SK-N-SH (cell line): ENCODE measurements around the gene CCDC57. TPM values are rescaled to one million over a fixed set of nuclear protein-coding genes. Genes with fewer than 3 reads are reported as not detected.

Experiments used
- CTCF ChIA-PET: fragments of 300-600, 350-600 bp; formaldehyde crosslinking; extraction: SDS; loops from one replicate; lab custom pipeline; 2021; lab: Yijun Ruan, JAX
- POLR2A ChIA-PET: fragments of 350-600 bp; sonication (Branson Sonifier 250); formaldehyde crosslinking; extraction: SDS; loops from one replicate; lab custom pipeline; 2020; ENCODE audit warnings: antibody characterized with exemption, inconsistent platforms; lab: Yijun Ruan, JAX
- DNase-seq: peaks from one replicate; pipeline ENCODE4 v3.0.0; 2012
- H2AFZ ChIP-seq: fragments of 200-600 bp; sonication (generic); 2 replicates; pipeline ENCODE4 v1.8.1; 2016; ENCODE audit warnings: antibody characterized with exemption, mild to moderate bottlenecking, low read depth
- H3F3A ChIP-seq: fragments of 200-600 bp; sonication (generic); replicated peaks from 2 replicates; pipeline ENCODE3; 2016; ENCODE audit warnings: antibody characterized with exemption, mild to moderate bottlenecking; ENCODE audit not compliant: insufficient read depth
- H3K27ac ChIP-seq, 2 experiments: fragments of 200-500 bp in 1 of 2; fragments of 200-600 bp in 1 of 2; sonication (Bioruptor generic) in 1 of 2; sonication (generic), shearing (Covaris generic) in 1 of 2; 2 replicates each; pipeline versions ENCODE4 v1.5.1 to v1.6.1; 2014 to 2016; ENCODE audit warnings: low read depth in 2 of 2, inconsistent platforms in 1 of 2, low read length in 1 of 2, mild to moderate bottlenecking in 1 of 2, mixed read lengths in 1 of 2
- H3K27me3 ChIP-seq: fragments of 200-600 bp; sonication (generic), shearing (Covaris generic); 2 replicates; pipeline ENCODE4 v1.6.1; 2016; ENCODE audit warnings: mixed run types; ENCODE audit not compliant: insufficient read depth
- H3K36me3 ChIP-seq, 2 experiments: fragments of 200-500 bp in 1 of 2; fragments of 200-600 bp in 1 of 2; sonication (Bioruptor generic) in 1 of 2; sonication (generic) in 1 of 2; replicated peaks in 1 of 2; 2 replicates each; pipeline versions ENCODE3 to v1.5.1; 2014 to 2016; ENCODE audit warnings: low read length in 1 of 2, mild to moderate bottlenecking in 1 of 2; ENCODE audit not compliant: insufficient read depth in 2 of 2, control insufficient read depth in 1 of 2
- H3K4me1 ChIP-seq, 2 experiments: fragments of 200-500 bp in 1 of 2; fragments of 200-600 bp in 1 of 2; sonication (Bioruptor generic) in 1 of 2; sonication (generic), shearing (Covaris generic) in 1 of 2; 2 replicates each; pipeline versions ENCODE4 v1.5.1 to v1.6.1; 2014 to 2016; ENCODE audit warnings: low read depth in 1 of 2, low read length in 1 of 2, mixed run types in 1 of 2; ENCODE audit not compliant: insufficient read depth in 2 of 2, control insufficient read depth in 1 of 2
- H3K4me2 ChIP-seq: fragments of 200-600 bp; sonication (generic), shearing (Covaris generic); 2 replicates; pipeline ENCODE4 v1.6.1; 2017; ENCODE audit warnings: mixed run types
- H3K4me3 ChIP-seq, 2 experiments: fragments of 200-500 bp in 1 of 2; fragments of 200-600 bp in 1 of 2; sonication (Bioruptor generic) in 1 of 2; sonication (generic), shearing (Covaris generic) in 1 of 2; 2 replicates each; pipeline versions ENCODE4 v1.5.1 to v1.8.1; 2014 to 2016; ENCODE audit warnings: low read depth in 2 of 2, inconsistent platforms in 1 of 2, low read length in 1 of 2, mild to moderate bottlenecking in 1 of 2, mixed read lengths in 1 of 2, moderate library complexity in 1 of 2
- H3K79me2 ChIP-seq: fragments of 200-600 bp; sonication (generic); 2 replicates; pipeline ENCODE4 v1.8.1; 2017; ENCODE audit warnings: mild to moderate bottlenecking; ENCODE audit not compliant: insufficient read depth
- H3K9ac ChIP-seq: fragments of 200-600 bp; sonication (generic); 2 replicates; pipeline ENCODE4 v1.6.1; 2017; ENCODE audit warnings: mixed run types
- H3K9me2 ChIP-seq: fragments of 200-600 bp; sonication (generic); 2 replicates; pipeline ENCODE4 v1.6.1; 2017; ENCODE audit warnings: mixed run types
- H3K9me3 ChIP-seq: fragments of 200-600 bp; sonication (generic); 2 replicates; pipeline ENCODE4 v1.6.1; 2017; ENCODE audit warnings: mixed run types, mild to moderate bottlenecking, moderate library complexity
- H4K20me1 ChIP-seq: fragments of 200-600 bp; sonication (generic); 2 replicates; pipeline ENCODE4 v1.6.1; 2017; ENCODE audit warnings: mild to moderate bottlenecking, mixed run types; ENCODE audit not compliant: insufficient read depth
- CHD2 ChIP-seq: fragments of 150-350 bp; IDR thresholded peaks from 2 replicates; pipeline ENCODE4 v1.6.1; 2018; ENCODE audit warnings: low read length; ENCODE audit not compliant: partially characterized antibody
- EP300 ChIP-seq, 2 experiments: IDR thresholded peaks; 2 replicates each; pipeline versions ENCODE4 v1.4.0 to v1.6.1; 2012; ENCODE audit warnings: borderline replicate concordance in 1 of 2, low read depth in 1 of 2, low read length in 1 of 2
- FOSL2 ChIP-seq: IDR thresholded peaks from 2 replicates; pipeline ENCODE4 v1.4.0; 2012; ENCODE audit warnings: low read depth, mild to moderate bottlenecking, moderate library complexity, borderline replicate concordance
- FOXM1 ChIP-seq: IDR thresholded peaks from 2 replicates; pipeline ENCODE4 v1.4.0; 2012; ENCODE audit warnings: low read depth, mild to moderate bottlenecking
- JUND ChIP-seq: IDR thresholded peaks from 2 replicates; pipeline ENCODE4 v1.4.0; 2012
- MEF2A ChIP-seq: IDR thresholded peaks from 2 replicates; pipeline ENCODE4 v1.4.0; 2012; ENCODE audit warnings: low read depth, borderline replicate concordance
- NFIC ChIP-seq: IDR thresholded peaks from 2 replicates; pipeline ENCODE4 v1.4.0; 2012; ENCODE audit warnings: borderline replicate concordance
- NRF1 ChIP-seq: IDR thresholded peaks from 2 replicates; pipeline ENCODE4 v1.6.1; 2012; ENCODE audit warnings: low read depth, mild to moderate bottlenecking, low read length
- RAD21 ChIP-seq: IDR thresholded peaks from 2 replicates; pipeline ENCODE4 v1.6.1; 2012; ENCODE audit warnings: mild to moderate bottlenecking, low read length
- RCOR1 ChIP-seq: fragments of 150-350 bp; IDR thresholded peaks from 2 replicates; pipeline ENCODE4 v1.6.1; 2017; ENCODE audit warnings: antibody characterized with exemption, low read length
- RFX5 ChIP-seq: IDR thresholded peaks from 2 replicates; pipeline ENCODE4 v1.6.1; 2012; ENCODE audit warnings: mild to moderate bottlenecking, improper control_type of control experiment, low read length
- RXRA ChIP-seq: IDR thresholded peaks from 2 replicates; pipeline ENCODE4 v1.4.0; 2012; ENCODE audit warnings: low read depth, mild to moderate bottlenecking, borderline replicate concordance
- SMC3 ChIP-seq: IDR thresholded peaks from 2 replicates; pipeline ENCODE4 v1.6.1; 2012; ENCODE audit warnings: low read depth, low read length, improper control_type of control experiment
- TEAD4 ChIP-seq: IDR thresholded peaks from 2 replicates; pipeline ENCODE4 v1.4.0; 2012; ENCODE audit warnings: mild to moderate bottlenecking, borderline replicate concordance; ENCODE audit not compliant: insufficient read depth
- WGBS: methylation state at CpG from one replicate; pipeline ENCODE4 v1.1.6; 2017; ENCODE audit warnings: low lambda C conversion rate; 5-methylcytosine and 5-hydroxymethylcytosine counted together
- polyA plus RNA-seq, 3 experiments: library from polyadenylated mRNA; depleted of rRNA; stranded (reverse); fragments of >200 nt; gene quantifications; 2 replicates each; pipeline ENCODE4 v1.2.3, GENCODE V29; 2012
- TF ChIP-seq, protein P1 (sequence below): IDR thresholded peaks from 2 replicates; pipeline ENCODE4 v1.4.0; 2012; ENCODE audit warnings: low read depth
- TF ChIP-seq, protein P2 (sequence below): IDR thresholded peaks from 2 replicates; pipeline ENCODE4 v1.6.1; 2012; ENCODE audit warnings: mild to moderate bottlenecking, low read depth, low read length, moderate library complexity
- TF ChIP-seq, protein P3 (sequence below): IDR thresholded peaks from 2 replicates; pipeline ENCODE4 v1.4.0; 2012; ENCODE audit warnings: low read depth, borderline replicate concordance

CCDC57 gene
- polyA plus RNA-seq, 1 of the 3 experiments (the other 2 are of a cell fraction) = 68.6 TPM

DNA sequence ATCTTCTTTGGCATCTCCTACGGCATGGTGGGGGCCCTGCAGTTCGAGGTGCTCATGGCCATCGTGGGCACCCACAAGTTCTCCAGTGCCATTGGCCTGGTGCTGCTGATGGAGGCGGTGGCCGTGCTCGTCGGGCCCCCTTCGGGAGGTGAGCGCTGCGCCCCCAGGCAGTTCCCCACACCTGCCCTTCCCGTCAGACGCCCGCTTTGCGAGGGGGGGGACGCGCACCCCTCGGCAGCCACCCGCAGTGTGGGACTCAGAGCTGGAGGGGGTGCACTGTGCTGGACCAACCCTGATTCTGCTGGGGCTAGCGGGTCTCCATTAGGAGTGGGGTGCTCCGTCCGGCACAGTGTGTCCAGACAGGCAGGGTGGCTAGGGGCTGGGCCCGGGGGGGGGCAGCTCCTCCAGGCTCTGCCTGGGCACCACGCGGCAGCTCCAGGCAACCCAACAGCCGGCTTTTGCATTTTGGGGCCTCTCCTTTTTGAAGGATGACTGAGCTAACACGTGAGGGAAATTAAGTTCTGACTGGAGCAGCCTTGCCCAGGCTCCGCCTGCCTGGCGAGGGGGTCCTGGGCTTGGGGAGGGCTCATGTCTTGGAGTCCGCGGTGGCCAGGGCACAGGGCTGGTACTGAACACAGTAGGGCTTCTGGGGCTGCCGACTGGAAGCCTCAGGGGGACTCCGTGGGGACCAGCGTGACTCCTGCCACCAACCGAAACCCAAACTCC lies 25.3 kb upstream of the CCDC57 start:
- Histone ChIP-seq H3K9me3 (no peaks in the 10 kb centered on the region), H3K27ac (no peak overlapping the region), H2AFZ (no peak overlapping the region), H3K4me1 (peaks cover 29 to 49% of the 10 kb centered on the region in 2 experiments; a peak in 3 of 4 replicates), H4K20me1 (peaks cover 78% of the 10 kb centered on the region), H3K27me3 (no peaks in the 10 kb centered on the region), H3K36me3 (peaks cover 20 to 53% of the 10 kb centered on the region in 2 experiments), H3K79me2 (peaks cover 71% of the 10 kb centered on the region; the same call in 1 of the 2 replicates), H3F3A (peaks cover 34% of the 10 kb centered on the region), H3K4me2 (no peak overlapping the region), H3K4me3 (no peak overlapping the region), H3K9me2 (no peaks in the 10 kb centered on the region), H3K9ac (no peak overlapping the region)
- TF ChIP-seq NFIC (no peak), RFX5 (no peak), RAD21 (no peak), MEF2A (no peak), SMC3 (no peak), EP300 (IDR thresholded peaks at IDR 0.05; ENCODE audit: borderline replicate concordance in 1 of 2, low read depth in 1 of 2, low read length in 1 of 2) (no peak), FOSL2 (no peak), JUND (no peak), FOXM1 (no peak), CHD2 (no peak), TEAD4 (no peak), NRF1 (no peak), RCOR1 (no peak), RXRA (no peak)
- TF ChIP-seq, protein P1, sequence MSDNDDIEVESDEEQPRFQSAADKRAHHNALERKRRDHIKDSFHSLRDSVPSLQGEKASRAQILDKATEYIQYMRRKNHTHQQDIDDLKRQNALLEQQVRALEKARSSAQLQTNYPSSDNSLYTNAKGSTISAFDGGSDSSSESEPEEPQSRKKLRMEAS = no peak
- TF ChIP-seq, protein P2, sequence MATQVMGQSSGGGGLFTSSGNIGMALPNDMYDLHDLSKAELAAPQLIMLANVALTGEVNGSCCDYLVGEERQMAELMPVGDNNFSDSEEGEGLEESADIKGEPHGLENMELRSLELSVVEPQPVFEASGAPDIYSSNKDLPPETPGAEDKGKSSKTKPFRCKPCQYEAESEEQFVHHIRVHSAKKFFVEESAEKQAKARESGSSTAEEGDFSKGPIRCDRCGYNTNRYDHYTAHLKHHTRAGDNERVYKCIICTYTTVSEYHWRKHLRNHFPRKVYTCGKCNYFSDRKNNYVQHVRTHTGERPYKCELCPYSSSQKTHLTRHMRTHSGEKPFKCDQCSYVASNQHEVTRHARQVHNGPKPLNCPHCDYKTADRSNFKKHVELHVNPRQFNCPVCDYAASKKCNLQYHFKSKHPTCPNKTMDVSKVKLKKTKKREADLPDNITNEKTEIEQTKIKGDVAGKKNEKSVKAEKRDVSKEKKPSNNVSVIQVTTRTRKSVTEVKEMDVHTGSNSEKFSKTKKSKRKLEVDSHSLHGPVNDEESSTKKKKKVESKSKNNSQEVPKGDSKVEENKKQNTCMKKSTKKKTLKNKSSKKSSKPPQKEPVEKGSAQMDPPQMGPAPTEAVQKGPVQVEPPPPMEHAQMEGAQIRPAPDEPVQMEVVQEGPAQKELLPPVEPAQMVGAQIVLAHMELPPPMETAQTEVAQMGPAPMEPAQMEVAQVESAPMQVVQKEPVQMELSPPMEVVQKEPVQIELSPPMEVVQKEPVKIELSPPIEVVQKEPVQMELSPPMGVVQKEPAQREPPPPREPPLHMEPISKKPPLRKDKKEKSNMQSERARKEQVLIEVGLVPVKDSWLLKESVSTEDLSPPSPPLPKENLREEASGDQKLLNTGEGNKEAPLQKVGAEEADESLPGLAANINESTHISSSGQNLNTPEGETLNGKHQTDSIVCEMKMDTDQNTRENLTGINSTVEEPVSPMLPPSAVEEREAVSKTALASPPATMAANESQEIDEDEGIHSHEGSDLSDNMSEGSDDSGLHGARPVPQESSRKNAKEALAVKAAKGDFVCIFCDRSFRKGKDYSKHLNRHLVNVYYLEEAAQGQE = no peak
- TF ChIP-seq, protein P3, sequence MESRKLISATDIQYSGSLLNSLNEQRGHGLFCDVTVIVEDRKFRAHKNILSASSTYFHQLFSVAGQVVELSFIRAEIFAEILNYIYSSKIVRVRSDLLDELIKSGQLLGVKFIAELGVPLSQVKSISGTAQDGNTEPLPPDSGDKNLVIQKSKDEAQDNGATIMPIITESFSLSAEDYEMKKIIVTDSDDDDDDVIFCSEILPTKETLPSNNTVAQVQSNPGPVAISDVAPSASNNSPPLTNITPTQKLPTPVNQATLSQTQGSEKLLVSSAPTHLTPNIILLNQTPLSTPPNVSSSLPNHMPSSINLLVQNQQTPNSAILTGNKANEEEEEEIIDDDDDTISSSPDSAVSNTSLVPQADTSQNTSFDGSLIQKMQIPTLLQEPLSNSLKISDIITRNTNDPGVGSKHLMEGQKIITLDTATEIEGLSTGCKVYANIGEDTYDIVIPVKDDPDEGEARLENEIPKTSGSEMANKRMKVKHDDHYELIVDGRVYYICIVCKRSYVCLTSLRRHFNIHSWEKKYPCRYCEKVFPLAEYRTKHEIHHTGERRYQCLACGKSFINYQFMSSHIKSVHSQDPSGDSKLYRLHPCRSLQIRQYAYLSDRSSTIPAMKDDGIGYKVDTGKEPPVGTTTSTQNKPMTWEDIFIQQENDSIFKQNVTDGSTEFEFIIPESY = no peak
- WGBS = 95% methylated on average over 31 of the region's 34 CpGs
- no peak for DNase-seq
- CTCF ChIA-PET = interaction anchor here (0.9 to 10.9 kb wide), 19 partner anchors 8 to 207 kb away, joined by 3 to 153 read pairs (median 5); partner anchors contain the start of genes DCXR and SLC16A3
- POLR2A ChIA-PET = no interaction called here
